Hepatocyte (in vitro differentiated cells): ENCODE data around the gene CENPA.

ENCODE experiments used
- EZH2 ChIP-seq: fragments of 200-600 bp; sonication (generic); IDR thresholded peaks from 2 replicates; pipeline ENCODE4 v1.6.1; 2016; ENCODE audit warnings: antibody characterized with exemption, mild to moderate bottlenecking, borderline replicate concordance
- TF ChIP-seq, protein P1 (sequence below): fragments of 200-600 bp; sonication (generic); IDR thresholded peaks from 2 replicates; pipeline ENCODE4 v1.5.1; 2016; ENCODE audit warnings: antibody characterized with exemption, mild to moderate bottlenecking; ENCODE audit not compliant: poor library complexity

DNA sequence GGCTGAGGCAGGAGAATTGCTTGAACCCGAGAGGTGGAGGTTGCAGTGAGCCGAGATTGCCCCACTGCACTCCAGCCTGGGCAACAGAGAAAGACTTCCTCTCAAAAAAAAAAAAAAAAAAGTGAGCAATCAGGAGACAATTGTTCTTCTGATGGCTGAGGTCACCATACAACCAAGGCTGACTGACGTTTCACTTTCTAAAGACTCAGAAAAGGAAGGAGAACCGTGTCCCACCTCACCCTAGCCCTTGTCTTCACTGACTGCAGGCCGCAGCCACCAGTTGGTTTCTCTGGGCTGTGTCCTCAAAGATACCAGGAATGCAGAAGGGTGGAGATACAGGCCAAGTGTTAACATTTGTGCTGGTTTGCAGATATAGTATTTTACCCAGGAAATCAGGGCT lies 29.5 kb upstream of the CENPA start:
- TF ChIP-seq, protein P1, sequence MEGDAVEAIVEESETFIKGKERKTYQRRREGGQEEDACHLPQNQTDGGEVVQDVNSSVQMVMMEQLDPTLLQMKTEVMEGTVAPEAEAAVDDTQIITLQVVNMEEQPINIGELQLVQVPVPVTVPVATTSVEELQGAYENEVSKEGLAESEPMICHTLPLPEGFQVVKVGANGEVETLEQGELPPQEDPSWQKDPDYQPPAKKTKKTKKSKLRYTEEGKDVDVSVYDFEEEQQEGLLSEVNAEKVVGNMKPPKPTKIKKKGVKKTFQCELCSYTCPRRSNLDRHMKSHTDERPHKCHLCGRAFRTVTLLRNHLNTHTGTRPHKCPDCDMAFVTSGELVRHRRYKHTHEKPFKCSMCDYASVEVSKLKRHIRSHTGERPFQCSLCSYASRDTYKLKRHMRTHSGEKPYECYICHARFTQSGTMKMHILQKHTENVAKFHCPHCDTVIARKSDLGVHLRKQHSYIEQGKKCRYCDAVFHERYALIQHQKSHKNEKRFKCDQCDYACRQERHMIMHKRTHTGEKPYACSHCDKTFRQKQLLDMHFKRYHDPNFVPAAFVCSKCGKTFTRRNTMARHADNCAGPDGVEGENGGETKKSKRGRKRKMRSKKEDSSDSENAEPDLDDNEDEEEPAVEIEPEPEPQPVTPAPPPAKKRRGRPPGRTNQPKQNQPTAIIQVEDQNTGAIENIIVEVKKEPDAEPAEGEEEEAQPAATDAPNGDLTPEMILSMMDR, result no peak
- TF ChIP-seq EZH2, result no peak
